NK-92 (cell line): ENCODE measurements around the gene TEX14.
"Not testable (repeated sequence)": the region's sequence is repeated elsewhere in the genome, so short reads cannot be mapped to it uniquely, and the experiment has no call there.

Experiments used
- DNase-seq: peaks from one replicate; lab custom pipeline; 2025; ENCODE audit not compliant: unreplicated experiment; lab: John Stamatoyannopoulos, UW

TEX14 gene

DNA sequence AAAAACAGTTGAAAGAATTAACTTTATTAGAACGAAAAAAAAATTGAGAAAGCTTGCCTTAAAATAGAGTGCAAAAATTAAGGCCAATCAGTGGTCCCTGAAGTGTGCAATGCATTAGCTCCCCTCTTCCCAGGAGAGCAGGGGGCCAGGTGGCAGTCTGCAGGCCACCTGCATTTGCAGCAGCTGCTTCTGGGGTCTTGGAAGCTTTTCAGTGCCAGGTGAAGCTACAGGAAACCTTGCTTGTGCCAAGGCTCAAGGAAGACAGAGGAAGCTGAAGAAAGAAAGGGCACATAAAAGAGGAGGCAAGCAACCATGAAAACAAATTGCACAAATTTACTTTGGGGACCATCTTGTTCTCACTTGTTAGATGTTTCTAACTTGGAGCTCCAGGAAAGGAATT is 126.9 kb downstream of the TEX14 start:
- no peak for DNase-seq

- DNase-seq = no peak
These were observed 127.6 kb downstream of the TEX14 start for GRCh38 chr17:58564243-58564642.

GRCh38 chr17:58560511-58560910 is 131.3 kb downstream of the TEX14 start:
- DNase-seq = no peak

DNA sequence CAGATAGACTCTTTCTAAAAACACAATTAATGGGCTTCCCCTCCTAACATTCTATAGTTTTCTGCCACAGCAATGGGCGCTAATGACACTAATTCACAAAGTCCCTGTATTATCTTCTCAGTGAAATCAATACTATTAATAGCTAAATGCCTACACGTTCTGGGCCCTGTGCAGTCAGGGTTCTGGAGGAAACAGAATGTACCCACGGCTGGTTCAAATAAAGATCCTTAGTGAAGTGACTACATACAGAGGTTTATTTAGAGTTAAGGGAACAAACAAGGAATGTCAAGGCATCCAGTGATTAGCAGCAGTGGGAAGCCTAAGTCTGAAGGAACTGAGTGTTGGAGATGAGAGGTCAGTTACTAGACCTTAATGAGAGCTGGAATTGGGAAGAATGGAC is 133.9 kb downstream of the TEX14 start:
- no peak for DNase-seq

DNA sequence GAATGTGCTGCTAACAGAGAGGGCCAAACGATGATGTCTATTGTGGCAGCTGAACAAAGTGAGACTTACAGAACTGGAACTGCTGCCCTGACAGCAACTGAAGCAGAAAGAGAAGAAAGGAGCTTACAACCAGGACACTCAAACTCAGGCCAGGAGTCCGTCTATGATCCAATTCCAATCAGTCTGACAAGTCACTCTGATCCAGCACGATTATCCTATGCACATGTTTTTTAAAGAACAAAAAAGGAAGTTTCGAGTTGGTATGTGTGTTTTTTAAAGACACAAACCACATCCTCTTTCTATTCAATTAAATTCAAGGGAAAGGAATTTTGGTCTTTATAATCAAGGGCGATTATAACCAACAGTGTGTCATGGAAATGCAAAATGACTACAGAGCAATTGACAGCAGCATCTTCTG is 135.0 kb downstream of the TEX14 start:
- no peak for DNase-seq

GRCh38 chr17:58555109-58555508 is 136.7 kb downstream of the TEX14 start:
- not testable (repeated sequence) for DNase-seq

- no peak for DNase-seq
These were observed 150.6 kb downstream of the TEX14 start for GRCh38 chr17:58541249-58541648.

- DNase-seq = no peak
These were observed 152.1 kb downstream of the TEX14 start for GRCh38 chr17:58539698-58540097.

DNA sequence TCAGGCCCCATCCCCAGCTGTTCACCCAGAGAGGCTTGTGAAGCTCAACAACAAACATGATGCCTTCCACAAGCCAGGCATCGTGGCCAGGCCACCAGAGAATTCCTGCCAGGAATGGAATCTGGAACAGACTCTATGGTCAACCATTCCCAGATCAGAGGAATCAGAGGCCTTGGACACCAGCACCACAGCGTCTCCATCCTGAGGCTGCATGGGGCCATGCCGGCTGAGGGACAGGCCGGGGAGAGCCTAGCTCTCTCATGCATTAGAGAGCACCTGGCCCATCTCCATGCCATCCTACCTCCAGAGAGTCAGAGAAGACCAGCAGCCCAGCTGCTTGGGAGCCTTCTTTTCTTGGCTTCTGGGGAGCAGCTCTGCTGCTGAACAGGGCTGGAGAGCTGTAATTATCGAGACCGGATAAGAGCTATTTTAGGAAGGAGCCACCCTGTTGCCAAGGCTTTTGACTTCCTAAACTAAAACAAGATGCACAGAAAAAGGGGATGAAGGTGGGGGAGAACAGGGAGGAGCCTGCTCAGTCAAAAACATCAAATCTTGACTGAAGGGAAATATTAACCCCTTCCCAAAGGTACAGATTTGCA is 152.9 kb downstream of the TEX14 start:
- DNase-seq = no peak

GRCh38 chr17:58537266-58537665 is 154.6 kb downstream of the TEX14 start:
- no peak for DNase-seq

GRCh38 chr17:58536542-58536941 is 155.3 kb downstream of the TEX14 start:
- no peak for DNase-seq

GRCh38 chr17:58535431-58535830 is 156.4 kb downstream of the TEX14 start:
- DNase-seq = no peak

GRCh38 chr17:58534901-58535421 is 156.9 kb downstream of the TEX14 start:
- no peak for DNase-seq

- no peak for DNase-seq
These were observed 157.5 kb downstream of the TEX14 start for GRCh38 chr17:58534331-58534730.

DNA sequence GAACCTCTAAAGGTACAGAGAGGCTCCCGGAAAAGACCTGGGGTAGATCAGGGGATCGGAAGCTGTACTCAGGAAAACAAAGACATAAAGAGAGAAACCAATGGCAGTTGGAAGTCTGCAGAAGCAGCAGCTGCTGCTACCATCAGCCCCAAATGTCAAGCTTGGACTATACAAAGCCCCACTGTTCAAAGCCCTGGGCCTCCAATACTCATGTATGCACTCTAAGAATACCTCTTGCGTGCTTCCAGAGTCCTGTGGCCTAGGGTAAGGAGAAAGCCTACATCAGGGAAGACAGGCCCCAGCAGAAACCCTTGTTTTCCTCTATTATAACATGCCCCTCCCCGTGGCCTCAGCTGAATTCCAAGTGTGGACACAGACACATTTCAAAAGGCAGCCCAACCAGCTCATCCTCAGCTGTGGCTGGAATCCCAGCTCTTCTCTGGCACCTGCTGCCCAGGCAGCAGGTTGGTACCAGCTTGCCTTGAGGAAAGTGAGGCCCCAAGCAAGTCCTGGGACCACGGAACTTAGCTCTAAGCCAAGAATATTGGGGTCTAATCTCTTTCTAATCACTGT is 158.1 kb downstream of the TEX14 start:
- DNase-seq = no peak

- no peak for DNase-seq
These were observed 159.3 kb downstream of the TEX14 start for GRCh38 chr17:58532555-58532951.

DNA sequence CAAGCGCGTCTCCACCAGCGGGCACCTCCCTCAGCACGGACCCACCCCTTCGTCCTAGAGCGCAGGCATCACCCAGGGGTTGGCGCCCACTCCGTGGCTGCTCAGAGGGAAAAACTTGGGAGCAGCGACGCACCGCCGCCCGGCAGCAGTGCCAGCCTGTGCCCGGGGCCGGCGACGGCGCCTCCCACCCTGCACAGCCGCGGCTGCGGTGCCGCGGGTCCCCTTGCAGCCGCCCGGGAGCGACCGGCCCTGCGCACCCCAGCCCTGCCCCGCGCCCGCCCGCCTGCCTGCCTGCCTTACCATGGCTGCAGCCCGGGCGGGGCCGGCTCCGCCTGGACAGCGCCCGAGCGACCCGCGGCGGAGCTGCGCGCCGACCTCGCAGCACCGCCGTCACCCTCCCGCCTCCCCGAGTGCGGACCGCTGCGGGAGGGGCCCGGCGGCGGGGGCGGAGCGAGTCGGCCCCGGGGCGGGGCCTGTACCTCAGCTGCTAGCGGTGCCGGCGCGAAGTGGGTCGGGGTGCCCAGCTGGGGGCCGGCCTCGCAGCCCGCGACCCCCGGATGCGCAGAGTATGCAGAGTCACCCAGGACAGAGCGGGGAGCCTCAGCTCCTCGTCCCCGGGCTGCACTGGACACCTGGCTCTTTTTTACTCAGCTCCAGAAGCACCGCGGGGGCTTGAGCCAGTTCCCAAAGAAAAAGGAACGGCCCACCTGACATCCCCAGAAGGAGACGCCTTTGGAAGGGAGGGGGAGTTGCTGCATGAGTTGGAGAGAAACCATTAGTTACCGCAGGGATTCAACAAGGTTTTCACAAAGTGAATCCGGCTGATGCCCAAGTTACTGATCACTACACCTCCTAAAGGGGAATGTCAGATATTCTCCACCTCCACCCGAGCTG is 159.9 kb downstream of the TEX14 start:
- DNase-seq = no peak

DNA sequence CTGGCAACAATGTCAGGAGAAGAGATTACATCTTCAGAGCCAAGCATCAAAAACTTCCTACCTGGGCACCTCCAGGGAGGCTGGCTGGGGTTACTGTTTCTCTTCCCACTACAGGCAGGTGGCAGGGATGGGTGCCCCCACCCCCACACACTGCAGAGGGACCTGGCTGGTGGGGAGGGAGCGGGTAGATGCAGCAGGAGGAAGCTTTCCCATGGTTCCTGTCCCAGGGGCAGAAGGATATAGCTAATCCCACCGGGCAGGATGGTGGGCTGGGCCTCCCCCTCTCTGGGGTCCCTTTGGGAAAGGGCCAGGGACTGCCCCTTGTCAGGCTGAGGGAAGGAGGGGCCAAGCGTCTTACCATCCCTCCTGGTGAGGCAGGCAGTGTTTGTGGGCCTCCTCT is 160.7 kb downstream of the TEX14 start:
- DNase-seq = no peak

DNA sequence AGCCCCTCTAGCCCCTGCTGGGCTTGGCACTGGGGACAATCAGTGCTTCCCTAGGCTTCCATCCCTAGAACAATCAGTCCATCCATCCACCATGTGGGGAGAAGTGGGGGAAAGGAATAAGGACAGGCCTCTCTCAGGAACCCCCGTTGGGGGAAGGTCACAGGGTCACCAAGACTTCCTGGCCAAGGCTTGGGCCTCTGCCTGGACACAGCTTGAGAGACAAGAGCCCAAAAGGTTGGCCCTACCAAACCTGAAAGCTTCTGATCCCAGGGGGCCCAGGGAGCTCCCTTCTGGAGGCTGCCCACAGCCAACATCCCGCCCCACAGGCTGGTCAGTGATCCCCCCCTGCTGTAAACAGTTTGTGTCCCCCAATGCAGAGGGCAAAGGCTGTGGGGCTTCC is 161.2 kb downstream of the TEX14 start:
- DNase-seq = no peak

DNA sequence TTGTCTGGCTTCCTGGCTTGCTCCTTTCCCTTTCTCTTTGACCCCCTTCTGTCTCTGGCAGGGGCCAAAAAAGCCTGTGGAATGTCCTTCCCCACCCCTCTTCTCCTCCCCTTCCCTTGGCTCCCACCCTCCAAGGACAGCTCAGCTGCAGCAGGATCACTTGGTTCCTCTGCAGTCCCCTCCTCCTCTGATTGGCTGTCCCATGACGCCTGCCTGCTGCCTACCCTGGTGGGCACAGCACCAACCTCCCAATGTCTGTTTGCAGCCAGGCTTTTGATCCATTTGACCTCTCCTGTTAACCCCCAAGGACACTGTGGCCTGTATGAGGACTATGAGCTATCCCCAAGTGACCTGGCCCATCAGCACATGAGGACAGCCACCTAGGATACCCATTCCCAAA is 162.6 kb downstream of the TEX14 start:
- DNase-seq = no peak

DNA sequence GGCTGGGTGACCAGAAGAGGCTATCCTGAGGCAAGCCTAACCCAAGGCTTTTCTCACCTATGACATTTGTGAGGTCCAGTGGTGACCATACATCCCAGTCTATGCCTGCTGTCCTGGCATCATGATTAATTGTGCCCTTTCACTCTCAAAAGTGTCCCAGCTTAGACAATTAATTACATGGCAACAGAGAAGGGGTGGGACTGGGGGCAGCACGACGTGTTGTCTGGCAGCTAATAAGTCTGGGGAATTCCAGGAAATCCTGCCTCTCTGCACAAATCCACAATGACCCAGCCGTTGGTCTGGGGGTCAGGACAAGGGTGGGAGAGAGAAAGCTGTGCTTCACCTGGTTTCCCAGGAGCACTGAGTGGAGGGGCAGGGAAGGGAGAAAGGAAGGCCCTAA is 163.4 kb downstream of the TEX14 start:
- DNase-seq = no peak

- DNase-seq = no peak
These were observed 163.9 kb downstream of the TEX14 start for GRCh38 chr17:58527949-58528348.
